Lower lobe of right lung (tissue), 2 donors: ENCODE measurements around the gene DIP2C. TPM values are rescaled to one million over a fixed set of nuclear protein-coding genes. Genes with fewer than 3 reads are reported as not detected.
A peak's percentile ranks its signal among the peaks of the same experiment; 100 is the strongest.
"Not testable (repeated sequence)": the region's sequence is repeated elsewhere in the genome, so short reads cannot be mapped to it uniquely, and the experiment has no call there.

Experiments
- ATAC-seq, 2 donors: fragments of 200-7000 bp; cut with Tn5 transposase; one replicate each; pipeline ENCODE4 v1.9.1; 2020 to 2022; ENCODE audit warnings: mild to moderate bottlenecking in 2 of 2, moderate library complexity in 2 of 2
- DNase-seq: peaks from one replicate; pipeline ENCODE4 v3.0.0-alpha.2; 2020
- H3K27ac ChIP-seq: fragments of 200-600 bp; one replicate; pipeline ENCODE4 v1.8.0; 2022
- H3K27me3 ChIP-seq: fragments of 200-600 bp; one replicate; pipeline ENCODE4 v1.8.0; 2022; ENCODE audit warnings: low read depth
- H3K36me3 ChIP-seq: fragments of 200-600 bp; one replicate; pipeline ENCODE4 v1.8.0; 2022; ENCODE audit warnings: mild to moderate bottlenecking
- H3K4me1 ChIP-seq: fragments of 200-600 bp; one replicate; pipeline ENCODE4 v1.8.0; 2022
- H3K4me3 ChIP-seq: fragments of 200-600 bp; one replicate; pipeline ENCODE4 v1.8.0; 2022; ENCODE audit warnings: mild to moderate bottlenecking
- H3K9me3 ChIP-seq: fragments of 200-600 bp; one replicate; pipeline ENCODE4 v1.8.0; 2022
- CTCF ChIP-seq: fragments of 200-600 bp; IDR thresholded peaks from one replicate; pipeline ENCODE4 v1.8.0; 2022; ENCODE audit warnings: antibody characterized with exemption, mild to moderate bottlenecking
- intact Hi-C: fragments of 100-400 bp; cut with DNase I; formaldehyde crosslinking; loops from one replicate; pipeline ENCODE4 v1.11.0; 2022
- total RNA-seq: library from RNA; stranded (reverse); fragmentation: NEBNext Ultra II Directional; extraction: Animal tissue kit (Norgen Biotek cat#: 25700); gene quantifications from one replicate; pipeline ENCODE4 v1.2.1, GENCODE V29; 2021
- donor health status: DM: no; HTN: yes; CAD: no; lungs with severe emphysema.

Gene DIP2C
- total RNA-seq, 1 donor from 2014 or later = 15.1 TPM

GRCh38 chr10:516764-517163 is 172.7 kb downstream of the DIP2C start:
- Histone ChIP-seq H3K36me3 (peaks cover 4% of the 10 kb centered on the region), H3K4me1 (peaks cover 5% of the 10 kb centered on the region), H3K27me3 (no peaks in the 10 kb centered on the region), H3K4me3 (no peak overlapping the region), H3K9me3 (no peaks in the 10 kb centered on the region), H3K27ac (no peak overlapping the region)
- ATAC-seq (no peak), DNase-seq (no peak)
- TF ChIP-seq CTCF = no peak
- intact Hi-C loops = no loop called here

- no peaks in the 10 kb centered on the region for H3K9me3 ChIP-seq
- no peak overlapping the region for H3K27ac ChIP-seq
- peaks cover 4% of the 10 kb centered on the region for H3K36me3 ChIP-seq
- H3K4me1 ChIP-seq = peaks cover 15% of the 10 kb centered on the region
- TF ChIP-seq CTCF = no peak
- intact Hi-C loops = no loop called here
- DNase-seq = no peak
- H3K27me3 ChIP-seq = no peaks in the 10 kb centered on the region
- no peak for ATAC-seq
- H3K4me3 ChIP-seq = no peak overlapping the region
These were observed 173.8 kb downstream of the DIP2C start for GRCh38 chr10:515674-516073.

- H3K4me1 ChIP-seq = peaks cover 19% of the 10 kb centered on the region
- no peak for TF ChIP-seq CTCF
- intact Hi-C loops = no loop called here
- no peaks in the 10 kb centered on the region for H3K27me3 ChIP-seq
- peak overlapping the region; percentile 68 for H3K27ac ChIP-seq
- no peaks in the 10 kb centered on the region for H3K9me3 ChIP-seq
- ATAC-seq = peak; percentile 60 to 69
- H3K4me3 ChIP-seq = peak overlapping the region; percentile 27
- DNase-seq = peak; percentile 74
- H3K36me3 ChIP-seq = no peaks in the 10 kb centered on the region
These were observed 175.3 kb downstream of the DIP2C start for GRCh38 chr10:514137-514671.

- no peaks in the 10 kb centered on the region for H3K27me3 ChIP-seq
- ATAC-seq (peak; percentile 64 to 67), DNase-seq (no peak)
- TF ChIP-seq CTCF = no peak
- peaks cover 19% of the 10 kb centered on the region for H3K4me1 ChIP-seq
- intact Hi-C loops = no loop called here
- no peaks in the 10 kb centered on the region for H3K9me3 ChIP-seq
- H3K4me3 ChIP-seq = peak overlapping the region; percentile 27
- peak overlapping the region; percentile 68 for H3K27ac ChIP-seq
- H3K36me3 ChIP-seq = no peaks in the 10 kb centered on the region
These were observed 176.1 kb downstream of the DIP2C start for GRCh38 chr10:513393-513792.

- DNase-seq, H3K27ac ChIP-seq, ATAC-seq, H3K36me3 ChIP-seq, H3K27me3 ChIP-seq, intact Hi-C loops, H3K9me3 ChIP-seq: not testable (repeated sequence)
- peaks cover 19% of the 10 kb centered on the region for H3K4me1 ChIP-seq
- H3K4me3 ChIP-seq = peak overlapping the region; percentile 27
These were observed 176.8 kb downstream of the DIP2C start for GRCh38 chr10:512661-513060.

- Histone ChIP-seq H3K27me3 (no peaks in the 10 kb centered on the region), H3K4me3 (no peak overlapping the region), H3K36me3 (no peaks in the 10 kb centered on the region), H3K27ac (peak overlapping the region; percentile 62), H3K9me3 (no peaks in the 10 kb centered on the region), H3K4me1 (peaks cover 19% of the 10 kb centered on the region)
- TF ChIP-seq CTCF = no peak
- intact Hi-C loops = no loop called here
- DNase-seq = no peak
- ATAC-seq = no peak
These were observed 177.6 kb downstream of the DIP2C start for GRCh38 chr10:511849-512191.
